AG08395 (cell line): ENCODE results near the gene SP2.
"Not testable (repeated sequence)": the region's sequence is repeated elsewhere in the genome, so short reads cannot be mapped to it uniquely, and the experiment has no call there.

ENCODE experiments used
- DNase-seq: peaks from one replicate; pipeline ENCODE4 v3.0.0; 2012; ENCODE audit warnings: mixed read lengths, low spot score

SP2 gene

GRCh38 chr17:47918991-47919390 lies 23.0 kb downstream of the SP2 start:
- DNase-seq: no peak

- not testable (repeated sequence) for DNase-seq
These were observed 23.9 kb downstream of the SP2 start for GRCh38 chr17:47919889-47920288.

- DNase-seq: no peak
These were observed 29.0 kb downstream of the SP2 start for GRCh38 chr17:47924785-47925677.

GRCh38 chr17:47925678-47925988 lies 29.6 kb downstream of the SP2 start:
- DNase-seq: no peak

- DNase-seq: no peak
These were observed 31.9 kb downstream of the SP2 start for GRCh38 chr17:47927821-47928400.

- DNase-seq: no peak
These were observed 32.4 kb downstream of the SP2 start for GRCh38 chr17:47928415-47928814.

GRCh38 chr17:47929218-47930000 lies 33.4 kb downstream of the SP2 start:
- DNase-seq: no peak

GRCh38 chr17:47931848-47932247 lies 35.8 kb downstream of the SP2 start:
- DNase-seq: no peak

- DNase-seq: no peak
These were observed 38.8 kb downstream of the SP2 start for GRCh38 chr17:47934856-47935255.

GRCh38 chr17:47935468-47935867 lies 39.4 kb downstream of the SP2 start:
- DNase-seq: not testable (repeated sequence)

GRCh38 chr17:47935961-47936360 lies 39.9 kb downstream of the SP2 start:
- DNase-seq: peak; percentile 68

- no peak for DNase-seq
These were observed 41.9 kb downstream of the SP2 start for GRCh38 chr17:47937941-47938340.

GRCh38 chr17:47941246-47942095 lies 45.4 kb downstream of the SP2 start, which contains the start of gene PNPO:
TSS of gene PNPO (plus strand) at chr17:47941571. CDS start at chr17:47941676, 105 bp downstream.
- peak; percentile 99 for DNase-seq

GRCh38 chr17:47942096-47942510 lies 46.1 kb downstream of the SP2 start:
- no peak for DNase-seq

- DNase-seq: no peak
These were observed 46.5 kb downstream of the SP2 start for GRCh38 chr17:47942568-47942967.

GRCh38 chr17:47945080-47945479 lies 49.0 kb downstream of the SP2 start:
- DNase-seq: no peak

GRCh38 chr17:47945529-47946508 lies 49.8 kb downstream of the SP2 start:
- DNase-seq: no peak

- no peak for DNase-seq
These were observed 50.5 kb downstream of the SP2 start for GRCh38 chr17:47946516-47946915.

- peak; percentile 89 for DNase-seq
These were observed 50.9 kb downstream of the SP2 start for GRCh38 chr17:47946929-47947397.

GRCh38 chr17:47948706-47949196 lies 52.7 kb downstream of the SP2 start:
- no peak for DNase-seq
